GM12892 (cell line): ENCODE measurements around the gene TTLL4.

Source experiments
- POLR2A ChIP-seq: IDR thresholded peaks from 2 replicates; pipeline ENCODE4 v1.6.1; 2011; ENCODE audit warnings: low read depth, low read length, control low read depth
- POLR2AphosphoS5 ChIP-seq: IDR thresholded peaks from 2 replicates; pipeline ENCODE4 v1.6.1; 2011; ENCODE audit warnings: low read depth, low read length, control low read depth
- TAF1 ChIP-seq: IDR thresholded peaks from 2 replicates; pipeline ENCODE4 v1.6.1; 2011; ENCODE audit warnings: low read depth, mild to moderate bottlenecking, control low read depth, low read length, borderline replicate concordance

DNA sequence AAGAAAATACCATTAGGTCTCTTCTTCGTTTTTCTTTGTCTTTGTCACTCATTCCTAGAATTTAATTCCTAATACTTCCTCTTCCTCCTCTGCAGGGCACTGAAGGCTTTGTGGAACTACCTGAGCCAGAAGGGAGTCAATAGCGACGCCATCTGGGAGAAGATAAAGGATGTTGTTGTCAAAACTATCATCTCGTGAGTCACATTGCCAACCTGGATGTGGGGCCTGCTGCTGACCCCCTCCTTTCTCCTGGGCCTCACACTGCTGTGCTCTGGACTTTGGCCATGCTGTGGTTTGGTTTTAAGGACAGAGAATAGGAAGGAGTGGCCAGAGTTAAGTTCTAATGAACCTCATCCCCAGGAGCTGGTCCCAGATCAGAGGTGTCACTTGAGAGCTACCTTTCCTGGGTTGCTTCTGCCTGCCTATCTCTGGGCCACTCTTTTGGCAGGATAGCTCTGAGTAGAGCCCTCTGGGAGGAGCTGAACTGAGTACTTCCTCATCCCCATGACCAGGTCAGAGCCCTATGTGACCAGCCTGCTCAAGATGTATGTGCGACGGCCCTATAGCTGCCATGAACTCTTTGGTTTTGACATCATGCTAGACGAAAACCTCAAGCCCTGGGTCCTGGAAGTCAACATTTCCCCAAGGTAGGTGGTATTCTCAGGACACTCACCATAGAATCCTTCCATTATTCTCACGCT lies 38.3 kb downstream of the TTLL4 start:
- TF ChIP-seq POLR2A = no peak
- no peak for TF ChIP-seq POLR2AphosphoS5
- TF ChIP-seq TAF1 = no peak
